ENCODE results near the gene TMEM131.
A peak's percentile ranks its signal among the peaks of the same experiment; 100 is the strongest.
"Not testable (repeated sequence)": the region's sequence is repeated elsewhere in the genome, so short reads cannot be mapped to it uniquely, and the experiment has no call there.

Gene TMEM131

GRCh38 chr2:97957432-97958183 is 38.1 kb downstream of the TMEM131 start:
- no peak for DNase-seq (ENCODE audit: low read depth)

GRCh38 chr2:97956753-97957152 is 39.0 kb downstream of the TMEM131 start:
- DNase-seq (ENCODE audit: low read depth), result not testable (repeated sequence)

GRCh38 chr2:97953853-97954252 is 41.9 kb downstream of the TMEM131 start:
- no peak for DNase-seq (ENCODE audit: low read depth)

- DNase-seq (ENCODE audit: low read depth), result no peak
Observed at GRCh38 chr2:97952357-97952756, 43.4 kb downstream of the TMEM131 start.

- DNase-seq (ENCODE audit: low read depth), result peak; percentile 8
Observed at GRCh38 chr2:97951155-97951680, 44.5 kb downstream of the TMEM131 start.

GRCh38 chr2:97950329-97951154 is 45.2 kb downstream of the TMEM131 start:
- DNase-seq (ENCODE audit: low read depth), result peak; percentile 74

GRCh38 chr2:97948926-97949325 is 46.8 kb downstream of the TMEM131 start:
- no peak for DNase-seq (ENCODE audit: low read depth)

GRCh38 chr2:97945791-97946190 is 50.0 kb downstream of the TMEM131 start:
- DNase-seq (ENCODE audit: low read depth), result no peak

GRCh38 chr2:97936881-97937280 is 58.9 kb downstream of the TMEM131 start:
- DNase-seq (ENCODE audit: low read depth), result no peak

GRCh38 chr2:97936199-97936598 is 59.5 kb downstream of the TMEM131 start:
- no peak for DNase-seq (ENCODE audit: low read depth)

GRCh38 chr2:97935719-97936161 is 60.0 kb downstream of the TMEM131 start:
- DNase-seq (ENCODE audit: low read depth), result peak; percentile 7

- no peak for DNase-seq (ENCODE audit: low read depth)
Observed at GRCh38 chr2:97932975-97933662, 62.6 kb downstream of the TMEM131 start.

- no peak for DNase-seq (ENCODE audit: low read depth)
Observed at GRCh38 chr2:97931858-97932225, 63.9 kb downstream of the TMEM131 start.

- DNase-seq (ENCODE audit: low read depth), result no peak
Observed at GRCh38 chr2:97931118-97931857, 64.5 kb downstream of the TMEM131 start.

- DNase-seq (ENCODE audit: low read depth), result no peak
Observed at GRCh38 chr2:97928591-97928990, 67.2 kb downstream of the TMEM131 start.

GRCh38 chr2:97926946-97927345 is 68.8 kb downstream of the TMEM131 start:
- no peak for DNase-seq (ENCODE audit: low read depth)

- no peak for DNase-seq (ENCODE audit: low read depth)
Observed at GRCh38 chr2:97924194-97924593, 71.6 kb downstream of the TMEM131 start.

GRCh38 chr2:97919858-97920257 is 75.9 kb downstream of the TMEM131 start:
- DNase-seq (ENCODE audit: low read depth), result no peak

GRCh38 chr2:97918818-97919217 is 76.9 kb downstream of the TMEM131 start:
- no peak for DNase-seq (ENCODE audit: low read depth)

GRCh38 chr2:97917668-97918067 is 78.1 kb downstream of the TMEM131 start:
- DNase-seq (ENCODE audit: low read depth), result not testable (repeated sequence)

- DNase-seq (ENCODE audit: low read depth), result no peak
Observed at GRCh38 chr2:97914691-97915213, 81.0 kb downstream of the TMEM131 start.
